Measurements from ENCODE around the gene CEACAM16.

- no peak for TF ChIP-seq POLR2A (IDR thresholded peaks at IDR 0.05)
- TF ChIP-seq EP300 (IDR thresholded peaks at IDR 0.05) = peak in 1 of 4 donors; percentile 12
- no peak for TF ChIP-seq CTCF (IDR thresholded peaks at IDR 0.05)
- TF ChIP-seq POLR2AphosphoS5 (IDR thresholded peaks at IDR 0.05) = no peak
These were observed 23.5 kb downstream of the CEACAM16 start for GRCh38 chr19:44722131-44723121.

Measured in upper lobe of left lung (tissue), 4 donors.